ENCODE measurements around the gene XXYLT1.

The XXYLT1 gene

GRCh38 chr3:195198426-195199346 is 72.3 kb downstream of the XXYLT1 start:
- H3K4me1 ChIP-seq (ENCODE audit: control insufficient read depth, low read length): peaks cover 13% of the 10 kb centered on the region
- H3K27ac ChIP-seq (ENCODE audit: low read depth, low read length): no peak overlapping the region
- no peaks in the 10 kb centered on the region for H3K9me2 ChIP-seq (replicated peaks; ENCODE audit: control insufficient read depth, low read length)
- no peak for TF ChIP-seq EZH2phosphoT487 (IDR thresholded peaks at IDR 0.05; ENCODE audit: borderline replicate concordance, low read length)
- no peak for TF ChIP-seq CTCF (IDR thresholded peaks at IDR 0.05; ENCODE audit: low read depth, low read length, poor library complexity, severe bottlenecking)
- H3K4me3 ChIP-seq (ENCODE audit: low read length): no peak overlapping the region
- no peaks in the 10 kb centered on the region for H3F3A ChIP-seq (ENCODE audit: control insufficient read depth, insufficient read depth)
- H4K20me1 ChIP-seq (ENCODE audit: control insufficient read depth, insufficient read depth, low read depth, low read length): no peaks in the 10 kb centered on the region
- H3K79me2 ChIP-seq (ENCODE audit: control insufficient read depth, low read length): peaks cover 18% of the 10 kb centered on the region
- H3K4me2 ChIP-seq (ENCODE audit: low read length): no peak overlapping the region
- no peaks in the 10 kb centered on the region for H3K36me3 ChIP-seq (ENCODE audit: control insufficient read depth, low read length)
- no peaks in the 10 kb centered on the region for H3K9me3 ChIP-seq (ENCODE audit: control insufficient read depth, insufficient read depth, low read length)
- H3K27me3 ChIP-seq (ENCODE audit: control insufficient read depth, low read length): no peaks in the 10 kb centered on the region

GRCh38 chr3:195197765-195198425 is 73.1 kb downstream of the XXYLT1 start:
- H3K27ac ChIP-seq (ENCODE audit: low read depth, low read length): no peak overlapping the region
- H4K20me1 ChIP-seq (ENCODE audit: control insufficient read depth, insufficient read depth, low read depth, low read length): no peaks in the 10 kb centered on the region
- H3K9me3 ChIP-seq (ENCODE audit: control insufficient read depth, insufficient read depth, low read length): no peaks in the 10 kb centered on the region
- H3K4me3 ChIP-seq (ENCODE audit: low read length): no peak overlapping the region
- no peaks in the 10 kb centered on the region for H3K36me3 ChIP-seq (ENCODE audit: control insufficient read depth, low read length)
- no peaks in the 10 kb centered on the region for H3K9me2 ChIP-seq (replicated peaks; ENCODE audit: control insufficient read depth, low read length)
- TF ChIP-seq CTCF (IDR thresholded peaks at IDR 0.05; ENCODE audit: low read depth, low read length, poor library complexity, severe bottlenecking) (no peak), EZH2phosphoT487 (IDR thresholded peaks at IDR 0.05; ENCODE audit: borderline replicate concordance, low read length) (no peak)
- H3K79me2 ChIP-seq (ENCODE audit: control insufficient read depth, low read length): peaks cover 18% of the 10 kb centered on the region
- no peaks in the 10 kb centered on the region for H3F3A ChIP-seq (ENCODE audit: control insufficient read depth, insufficient read depth)
- peaks cover 13% of the 10 kb centered on the region for H3K4me1 ChIP-seq (ENCODE audit: control insufficient read depth, low read length)
- no peak overlapping the region for H3K4me2 ChIP-seq (ENCODE audit: low read length)
- no peaks in the 10 kb centered on the region for H3K27me3 ChIP-seq (ENCODE audit: control insufficient read depth, low read length)

GRCh38 chr3:195196266-195196665 is 74.7 kb downstream of the XXYLT1 start:
- Histone ChIP-seq H3K79me2 (ENCODE audit: control insufficient read depth, low read length) (peaks cover 25% of the 10 kb centered on the region), H3F3A (ENCODE audit: control insufficient read depth, insufficient read depth) (no peaks in the 10 kb centered on the region), H3K4me2 (ENCODE audit: low read length) (no peak overlapping the region), H3K4me1 (ENCODE audit: control insufficient read depth, low read length) (peaks cover 13% of the 10 kb centered on the region), H4K20me1 (ENCODE audit: control insufficient read depth, insufficient read depth, low read depth, low read length) (no peaks in the 10 kb centered on the region), H3K36me3 (ENCODE audit: control insufficient read depth, low read length) (no peaks in the 10 kb centered on the region), H3K4me3 (ENCODE audit: low read length) (no peak overlapping the region), H3K9me2 (replicated peaks; ENCODE audit: control insufficient read depth, low read length) (no peaks in the 10 kb centered on the region), H3K27me3 (ENCODE audit: control insufficient read depth, low read length) (no peaks in the 10 kb centered on the region), H3K9me3 (ENCODE audit: control insufficient read depth, insufficient read depth, low read length) (peaks cover 7% of the 10 kb centered on the region; the same call in 1 of the 2 replicates), H3K27ac (ENCODE audit: low read depth, low read length) (no peak overlapping the region)
- TF ChIP-seq EZH2phosphoT487 (IDR thresholded peaks at IDR 0.05; ENCODE audit: borderline replicate concordance, low read length) (no peak), CTCF (IDR thresholded peaks at IDR 0.05; ENCODE audit: low read depth, low read length, poor library complexity, severe bottlenecking) (no peak)

All from DOHH2 (cell line).